Stimulated activated naive CD8-positive, alpha-beta T cell treated with anti-CD3 and anti-CD28 coated beads, Interleukin-15, amount 100 ng/mL, for 72 hours (primary cell): ENCODE data around the gene FUT7.
"Not testable (repeated sequence)": the region's sequence is repeated elsewhere in the genome, so short reads cannot be mapped to it uniquely, and the experiment has no call there.

Experiments
- ATAC-seq: fragments of 150-1000 bp; cut with Tn5 transposase; 2 replicates; pipeline ENCODE4 v1.10.0; 2021; ENCODE audit warnings: mild to moderate bottlenecking, moderate library complexity
- DNase-seq, 2 donors: peaks; one replicate each; pipeline ENCODE4 v3.0.0; 2021 to 2022
- H3K27ac Mint-ChIP-seq, 2 donors: one replicate each; pipeline ENCODE4 v1.8.0; 2022; ENCODE audit warnings: mild to moderate bottlenecking in 2 of 2, mixed read lengths in 2 of 2, moderate library complexity in 2 of 2
- H3K27me3 Mint-ChIP-seq: one replicate; pipeline ENCODE4 v1.8.0; 2022; ENCODE audit warnings: mixed read lengths
- H3K4me1 Mint-ChIP-seq: one replicate; pipeline ENCODE4 v1.8.0; 2022; ENCODE audit warnings: mild to moderate bottlenecking, mixed read lengths
- H3K4me3 Mint-ChIP-seq, 2 donors: one replicate each; pipeline ENCODE4 v1.8.0; 2022; ENCODE audit warnings: mild to moderate bottlenecking in 2 of 2, mixed read lengths in 2 of 2, moderate library complexity in 1 of 2
- H3K9me3 Mint-ChIP-seq, 2 donors: one replicate each; pipeline ENCODE4 v1.8.0; 2022; ENCODE audit warnings: mixed read lengths in 2 of 2

The FUT7 gene

DNA sequence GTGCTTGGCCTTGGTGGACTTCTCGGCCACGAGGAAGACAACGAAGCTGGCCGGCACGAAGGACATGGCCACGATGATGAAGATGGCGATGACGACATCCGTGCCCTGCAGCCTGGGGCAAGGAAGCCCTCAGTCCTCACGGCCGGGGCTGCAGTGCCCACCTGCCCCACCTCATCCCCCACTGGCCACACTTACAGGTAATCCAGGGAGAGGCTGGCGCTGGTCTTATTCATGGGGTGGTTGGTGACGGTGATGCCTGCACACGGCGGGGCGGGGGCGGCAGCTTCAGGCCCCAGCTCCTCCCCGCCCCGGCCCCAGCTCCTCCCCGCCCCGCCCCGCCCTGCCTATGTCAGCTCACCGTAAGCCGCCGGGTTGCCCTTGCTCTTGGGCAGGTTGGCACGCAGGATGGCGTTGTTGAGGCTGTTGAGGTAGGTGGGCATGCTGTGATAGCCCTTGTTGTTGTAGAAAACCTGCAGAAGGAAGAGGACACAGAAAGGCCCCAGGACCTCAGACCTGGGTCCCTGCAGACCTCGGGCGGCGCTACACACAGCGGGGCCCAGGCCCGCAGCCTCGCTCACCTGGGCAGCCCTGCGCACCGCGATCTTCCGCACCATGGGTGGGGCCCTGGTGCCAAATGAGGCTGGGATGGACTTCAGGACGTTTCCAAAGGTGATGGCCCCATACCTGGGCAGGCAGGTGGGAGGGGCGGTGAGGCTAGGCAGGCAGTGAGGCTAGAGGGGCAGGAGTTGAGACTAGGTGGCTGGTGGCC lies 19.8 kb downstream of the FUT7 start:
- Mint-ChIP-seq H3K27me3 (no peaks in the 10 kb centered on the region), H3K9me3 (no peaks in the 10 kb centered on the region), H3K4me1 (no peaks in the 10 kb centered on the region), H3K27ac (no peak overlapping the region), H3K4me3 (no peak overlapping the region)
- DNase-seq (no peak), ATAC-seq (no peak)

DNA sequence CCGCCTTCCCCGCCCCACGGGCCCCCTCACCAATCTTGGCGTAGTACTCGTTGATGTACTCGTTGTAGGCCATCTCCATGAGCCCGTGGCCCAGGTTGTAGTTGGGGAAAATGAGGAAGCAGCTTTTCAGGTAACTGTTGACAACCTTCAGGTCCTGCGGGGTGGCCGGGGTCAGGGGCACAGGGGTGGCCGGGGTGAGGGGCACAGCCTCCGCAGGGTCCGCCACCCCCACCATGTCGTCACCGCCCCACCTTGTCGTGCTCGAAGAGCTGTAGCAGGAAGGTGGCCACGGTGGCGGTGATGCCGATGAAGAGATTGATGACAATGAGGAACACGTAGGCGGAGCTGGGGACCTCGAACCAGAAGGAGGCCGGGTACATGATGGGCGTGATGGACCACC lies 20.7 kb downstream of the FUT7 start:
- DNase-seq = no peak
- Mint-ChIP-seq H3K4me1 (peaks cover 7% of the 10 kb centered on the region), H3K27ac (no peak overlapping the region), H3K4me3 (no peak overlapping the region), H3K27me3 (no peaks in the 10 kb centered on the region), H3K9me3 (no peaks in the 10 kb centered on the region)
- no peak for ATAC-seq

- ATAC-seq (no peak), DNase-seq (no peak)
- no peak overlapping the region for H3K4me3 Mint-ChIP-seq
- H3K4me1 Mint-ChIP-seq = peaks cover 13% of the 10 kb centered on the region
- no peaks in the 10 kb centered on the region for H3K27me3 Mint-ChIP-seq
- no peaks in the 10 kb centered on the region for H3K9me3 Mint-ChIP-seq
- H3K27ac Mint-ChIP-seq = no peak overlapping the region
Observed at GRCh38 chr9:137009938-137010732, 21.8 kb downstream of the FUT7 start.

DNA sequence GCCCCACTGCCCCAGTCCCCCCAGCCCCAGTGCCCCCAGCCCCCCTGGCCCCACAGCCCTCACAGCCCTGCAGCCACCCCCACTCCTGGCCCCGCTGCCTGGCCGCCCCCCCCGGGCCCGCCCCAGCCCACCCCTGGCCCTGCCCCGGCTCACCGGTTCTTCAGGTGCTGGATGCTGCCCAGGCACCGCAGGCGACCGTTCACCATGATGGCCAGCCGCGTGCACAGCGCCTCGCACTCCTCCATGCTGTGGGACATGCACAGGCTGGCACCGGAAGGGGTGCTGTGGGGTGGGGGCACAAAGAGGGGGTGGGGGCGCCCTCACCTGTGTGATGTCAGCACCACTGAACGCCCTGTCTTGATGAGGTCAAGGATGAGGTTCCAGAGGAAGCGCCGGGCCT lies 22.7 kb downstream of the FUT7 start:
- H3K27me3 Mint-ChIP-seq = no peaks in the 10 kb centered on the region
- ATAC-seq (peak; percentile 9), DNase-seq (no peak)
- H3K9me3 Mint-ChIP-seq = no peaks in the 10 kb centered on the region
- H3K4me3 Mint-ChIP-seq = no peak overlapping the region
- peaks cover 22% of the 10 kb centered on the region for H3K4me1 Mint-ChIP-seq
- no peak overlapping the region for H3K27ac Mint-ChIP-seq

GRCh38 chr9:137008312-137008711 lies 23.6 kb downstream of the FUT7 start:
- no peak overlapping the region for H3K4me3 Mint-ChIP-seq
- H3K9me3 Mint-ChIP-seq = no peaks in the 10 kb centered on the region
- no peak overlapping the region for H3K27ac Mint-ChIP-seq
- DNase-seq = no peak
- ATAC-seq = no peak
- peaks cover 22% of the 10 kb centered on the region for H3K4me1 Mint-ChIP-seq
- H3K27me3 Mint-ChIP-seq = no peaks in the 10 kb centered on the region

- no peak for ATAC-seq
- DNase-seq = no peak
- H3K4me3 Mint-ChIP-seq = no peak overlapping the region
- H3K27ac Mint-ChIP-seq = peak overlapping the region in 1 of 2 donors; percentile 63
- no peaks in the 10 kb centered on the region for H3K9me3 Mint-ChIP-seq
- peaks cover 22% of the 10 kb centered on the region for H3K4me1 Mint-ChIP-seq
- peaks cover 2% of the 10 kb centered on the region for H3K27me3 Mint-ChIP-seq
Observed at GRCh38 chr9:137007816-137008270, 24.0 kb downstream of the FUT7 start.

GRCh38 chr9:137007108-137007815 lies 24.6 kb downstream of the FUT7 start:
- Mint-ChIP-seq H3K9me3 (no peaks in the 10 kb centered on the region), H3K27me3 (peaks cover 7% of the 10 kb centered on the region), H3K4me1 (peaks cover 22% of the 10 kb centered on the region), H3K27ac (no peak overlapping the region), H3K4me3 (no peak overlapping the region)
- DNase-seq (no peak), ATAC-seq (no peak)

GRCh38 chr9:137006116-137007003 lies 25.5 kb downstream of the FUT7 start:
- peak overlapping the region in 1 of 2 donors; percentile 39 for H3K4me3 Mint-ChIP-seq
- H3K27ac Mint-ChIP-seq = peak overlapping the region in 1 of 2 donors; percentile 90
- H3K4me1 Mint-ChIP-seq = peaks cover 22% of the 10 kb centered on the region
- H3K9me3 Mint-ChIP-seq = no peaks in the 10 kb centered on the region
- DNase-seq (no peak), ATAC-seq (peak; percentile 43)
- H3K27me3 Mint-ChIP-seq = peaks cover 9% of the 10 kb centered on the region

- not testable (repeated sequence) for H3K27me3 Mint-ChIP-seq, H3K4me3 Mint-ChIP-seq, H3K9me3 Mint-ChIP-seq, DNase-seq, ATAC-seq
- Mint-ChIP-seq H3K27ac (peak overlapping the region in 1 of 2 donors; percentile 74), H3K4me1 (peaks cover 39% of the 10 kb centered on the region)
Observed at GRCh38 chr9:137004285-137004684, 27.6 kb downstream of the FUT7 start.

DNA sequence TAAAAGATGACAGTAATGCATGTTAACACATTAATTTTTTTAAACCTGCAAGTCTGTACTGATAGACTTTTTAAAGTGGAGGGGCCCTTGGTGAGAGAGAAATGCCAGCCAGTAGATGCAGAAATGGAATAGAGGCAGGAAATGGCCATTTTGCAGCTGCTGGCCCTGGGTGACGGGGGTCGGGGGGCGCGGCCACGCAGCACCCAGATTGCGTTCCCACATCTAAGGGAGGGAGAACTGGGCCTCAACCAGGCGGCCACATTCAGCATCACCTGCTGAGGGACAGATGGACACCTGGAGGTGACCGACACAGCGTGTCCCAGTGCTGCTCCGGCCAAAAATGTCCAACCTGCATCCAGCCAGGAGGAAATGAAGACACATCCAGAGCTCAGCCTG lies 29.2 kb downstream of the FUT7 start:
- peaks cover 16% of the 10 kb centered on the region for H3K27me3 Mint-ChIP-seq
- H3K4me3 Mint-ChIP-seq = no peak overlapping the region
- H3K9me3 Mint-ChIP-seq = no peaks in the 10 kb centered on the region
- ATAC-seq (no peak), DNase-seq (no peak)
- H3K27ac Mint-ChIP-seq = peak overlapping the region in 1 of 2 donors; percentile 42
- peaks cover 55% of the 10 kb centered on the region for H3K4me1 Mint-ChIP-seq

GRCh38 chr9:137001857-137002645 lies 29.8 kb downstream of the FUT7 start:
- Mint-ChIP-seq H3K27ac (no peak overlapping the region), H3K4me3 (no peak overlapping the region), H3K4me1 (peaks cover 61% of the 10 kb centered on the region), H3K9me3 (no peaks in the 10 kb centered on the region), H3K27me3 (peaks cover 19% of the 10 kb centered on the region)
- ATAC-seq = no peak
- DNase-seq = no peak

DNA sequence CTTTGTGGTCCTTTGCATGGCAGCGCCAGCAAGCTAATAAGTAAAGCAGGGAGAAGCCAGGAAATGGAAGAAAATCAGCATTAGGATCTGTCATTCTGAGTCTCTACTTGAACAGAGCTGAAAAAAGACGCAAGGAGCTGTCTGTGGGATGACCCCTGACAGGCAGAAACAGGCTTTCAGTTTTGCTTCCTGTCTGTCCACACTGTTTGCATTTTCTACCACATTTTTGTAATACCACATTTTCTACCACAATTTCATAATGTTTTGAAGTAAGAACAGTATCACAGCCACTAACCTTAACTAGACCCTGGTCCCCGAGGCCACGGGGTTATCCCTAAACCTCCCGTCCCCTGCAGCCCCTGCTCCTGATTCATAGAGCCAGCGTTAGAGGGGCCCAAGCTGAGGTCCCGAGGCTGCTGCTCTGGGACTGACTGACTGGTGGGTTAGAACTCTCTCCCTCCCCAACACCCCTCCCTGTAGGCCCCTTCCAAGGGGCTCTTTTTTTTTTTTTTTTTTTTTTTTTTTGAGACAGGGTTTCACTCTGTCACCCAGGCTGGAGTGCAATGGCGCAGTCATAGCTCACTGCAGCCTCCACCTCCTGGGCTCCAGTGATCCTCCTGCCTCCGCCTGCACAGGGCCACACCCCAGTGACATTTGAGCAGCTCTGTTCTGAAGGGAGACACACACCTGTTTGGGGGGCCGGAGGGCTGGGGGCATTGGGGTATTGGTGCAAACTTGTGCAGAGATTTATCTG lies 31.5 kb downstream of the FUT7 start:
- Mint-ChIP-seq H3K9me3 (no peaks in the 10 kb centered on the region), H3K4me1 (peaks cover 65% of the 10 kb centered on the region), H3K27ac (peak overlapping the region; percentile 36 to 57), H3K4me3 (peak overlapping the region; percentile 74 to 75), H3K27me3 (peaks cover 19% of the 10 kb centered on the region)
- DNase-seq (peak; percentile 72 to 86), ATAC-seq (peak; percentile 88)

DNA sequence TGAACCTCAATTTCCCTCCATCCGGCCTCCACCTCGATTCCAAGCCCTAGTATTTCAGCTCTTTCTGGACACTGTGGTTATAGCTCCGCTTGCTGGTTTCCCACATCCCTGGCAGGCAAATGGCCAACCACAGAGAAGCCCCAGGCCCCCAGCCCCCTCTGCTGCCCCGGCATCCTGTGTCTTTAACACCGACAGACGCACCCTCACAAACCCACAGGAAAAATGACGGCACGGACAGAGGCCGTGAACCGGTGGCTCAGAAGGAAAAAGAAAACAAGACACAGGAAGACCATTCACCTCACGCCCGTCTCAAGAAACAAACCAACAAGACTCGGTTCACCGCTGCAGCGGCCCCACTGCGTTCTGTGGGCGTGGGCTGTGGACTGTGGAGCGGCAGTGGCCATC lies 34.1 kb downstream of the FUT7 start:
- H3K27ac Mint-ChIP-seq = no peak overlapping the region
- no peak for ATAC-seq
- peak in 1 of 2 donors; percentile 54 for DNase-seq
- peaks cover 17% of the 10 kb centered on the region for H3K27me3 Mint-ChIP-seq
- peak overlapping the region; percentile 60 to 66 for H3K4me3 Mint-ChIP-seq
- H3K4me1 Mint-ChIP-seq = peaks cover 74% of the 10 kb centered on the region
- no peaks in the 10 kb centered on the region for H3K9me3 Mint-ChIP-seq

- Mint-ChIP-seq H3K4me3 (peak overlapping the region; percentile 60 to 66), H3K27me3 (peaks cover 13% of the 10 kb centered on the region), H3K27ac (no peak overlapping the region), H3K9me3 (no peaks in the 10 kb centered on the region), H3K4me1 (peaks cover 78% of the 10 kb centered on the region)
- ATAC-seq (no peak), DNase-seq (no peak)
Observed at GRCh38 chr9:136997371-136997770, 34.5 kb downstream of the FUT7 start.
